Mucosa of stomach (tissue), 1 donor: Measurements from ENCODE around the gene TRDMT1.
"Not testable (repeated sequence)": the region's sequence is repeated elsewhere in the genome, so short reads cannot be mapped to it uniquely, and the experiment has no call there.

Source experiments
- H3K27me3 ChIP-seq: one replicate; pipeline ENCODE4 v1.7.0; 2013; ENCODE audit warnings: mild to moderate bottlenecking, low read length; ENCODE audit not compliant: control insufficient read depth, insufficient read depth
- H3K36me3 ChIP-seq: one replicate; pipeline ENCODE4 v1.7.0; 2013; ENCODE audit warnings: low read length; ENCODE audit not compliant: control insufficient read depth, insufficient read depth
- H3K4me1 ChIP-seq: one replicate; pipeline ENCODE4 v1.7.0; 2013; ENCODE audit warnings: mild to moderate bottlenecking, low read length; ENCODE audit not compliant: control insufficient read depth, insufficient read depth
- H3K4me3 ChIP-seq: one replicate; pipeline ENCODE4 v1.7.0; 2013; ENCODE audit warnings: low read length
- H3K9ac ChIP-seq: one replicate; pipeline ENCODE4 v1.7.0; 2013; ENCODE audit warnings: mild to moderate bottlenecking, low read length, moderate library complexity
- H3K9me3 ChIP-seq: one replicate; pipeline ENCODE4 v1.7.0; 2013; ENCODE audit warnings: mild to moderate bottlenecking, low read length, moderate library complexity; ENCODE audit not compliant: control insufficient read depth
- donor health status: Pancreatic carcinoma.

The TRDMT1 gene

GRCh38 chr10:17115683-17116082 lies 85.8 kb downstream of the TRDMT1 start:
- Histone ChIP-seq H3K9ac (no peak overlapping the region), H3K27me3 (no peaks in the 10 kb centered on the region), H3K4me3 (no peak overlapping the region), H3K9me3 (no peaks in the 10 kb centered on the region), H3K36me3 (no peaks in the 10 kb centered on the region), H3K4me1 (no peaks in the 10 kb centered on the region)

- H3K9ac ChIP-seq, H3K4me1 ChIP-seq, H3K4me3 ChIP-seq, H3K36me3 ChIP-seq, H3K9me3 ChIP-seq, H3K27me3 ChIP-seq: not testable (repeated sequence)
Observed at GRCh38 chr10:17114878-17115444, 86.5 kb downstream of the TRDMT1 start.

- H3K9ac ChIP-seq, result no peak overlapping the region
- H3K9me3 ChIP-seq, result no peaks in the 10 kb centered on the region
- no peaks in the 10 kb centered on the region for H3K36me3 ChIP-seq
- no peaks in the 10 kb centered on the region for H3K4me1 ChIP-seq
- H3K27me3 ChIP-seq, result no peaks in the 10 kb centered on the region
- no peak overlapping the region for H3K4me3 ChIP-seq
Observed at GRCh38 chr10:17113889-17114540, 87.5 kb downstream of the TRDMT1 start.

GRCh38 chr10:17113346-17113745 lies 88.1 kb downstream of the TRDMT1 start:
- Histone ChIP-seq H3K9me3 (no peaks in the 10 kb centered on the region), H3K9ac (no peak overlapping the region), H3K4me1 (no peaks in the 10 kb centered on the region), H3K27me3 (no peaks in the 10 kb centered on the region), H3K4me3 (no peak overlapping the region), H3K36me3 (no peaks in the 10 kb centered on the region)

- H3K4me3 ChIP-seq, result no peak overlapping the region
- no peak overlapping the region for H3K9ac ChIP-seq
- no peaks in the 10 kb centered on the region for H3K27me3 ChIP-seq
- no peaks in the 10 kb centered on the region for H3K36me3 ChIP-seq
- H3K4me1 ChIP-seq, result no peaks in the 10 kb centered on the region
- no peaks in the 10 kb centered on the region for H3K9me3 ChIP-seq
Observed at GRCh38 chr10:17112566-17112965, 88.9 kb downstream of the TRDMT1 start.

GRCh38 chr10:17109475-17110207 lies 91.8 kb downstream of the TRDMT1 start:
- Histone ChIP-seq H3K9me3 (no peaks in the 10 kb centered on the region), H3K9ac (no peak overlapping the region), H3K27me3 (no peaks in the 10 kb centered on the region)

GRCh38 chr10:17109046-17109445 lies 92.4 kb downstream of the TRDMT1 start:
- Histone ChIP-seq H3K9me3 (no peaks in the 10 kb centered on the region), H3K4me3 (no peak overlapping the region), H3K9ac (no peak overlapping the region), H3K36me3 (no peaks in the 10 kb centered on the region), H3K4me1 (no peaks in the 10 kb centered on the region), H3K27me3 (no peaks in the 10 kb centered on the region)

More at GRCh38 chr10:17109475-17110207, 91.8 kb downstream of the TRDMT1 start:
- no peaks in the 10 kb centered on the region for H3K36me3 ChIP-seq
- H3K4me1 ChIP-seq, result no peaks in the 10 kb centered on the region
- no peak overlapping the region for H3K4me3 ChIP-seq

- Histone ChIP-seq H3K9me3 (no peaks in the 10 kb centered on the region), H3K9ac (no peak overlapping the region), H3K27me3 (no peaks in the 10 kb centered on the region), H3K4me1 (no peaks in the 10 kb centered on the region), H3K36me3 (no peaks in the 10 kb centered on the region), H3K4me3 (no peak overlapping the region)
Observed at GRCh38 chr10:17106991-17107390, 94.5 kb downstream of the TRDMT1 start.

GRCh38 chr10:17101910-17102266 lies 99.6 kb downstream of the TRDMT1 start:
- Histone ChIP-seq H3K9me3 (no peaks in the 10 kb centered on the region), H3K4me3 (no peak overlapping the region)

GRCh38 chr10:17101257-17101909 lies 100.1 kb downstream of the TRDMT1 start:
- H3K4me1 ChIP-seq, result no peaks in the 10 kb centered on the region
- H3K9me3 ChIP-seq, result no peaks in the 10 kb centered on the region
- no peak overlapping the region for H3K4me3 ChIP-seq
- H3K9ac ChIP-seq, result no peak overlapping the region
- H3K36me3 ChIP-seq, result no peaks in the 10 kb centered on the region
- H3K27me3 ChIP-seq, result no peaks in the 10 kb centered on the region

More at GRCh38 chr10:17101910-17102266, 99.6 kb downstream of the TRDMT1 start:
- no peaks in the 10 kb centered on the region for H3K4me1 ChIP-seq
- no peaks in the 10 kb centered on the region for H3K36me3 ChIP-seq
- no peaks in the 10 kb centered on the region for H3K27me3 ChIP-seq
- H3K9ac ChIP-seq, result no peak overlapping the region

- no peaks in the 10 kb centered on the region for H3K4me1 ChIP-seq
- H3K9ac ChIP-seq, result no peak overlapping the region
- H3K9me3 ChIP-seq, result no peaks in the 10 kb centered on the region
- no peaks in the 10 kb centered on the region for H3K36me3 ChIP-seq
- no peak overlapping the region for H3K4me3 ChIP-seq
- no peaks in the 10 kb centered on the region for H3K27me3 ChIP-seq
Observed at GRCh38 chr10:17100586-17100985, 100.9 kb downstream of the TRDMT1 start.

- no peaks in the 10 kb centered on the region for H3K4me1 ChIP-seq
- no peaks in the 10 kb centered on the region for H3K36me3 ChIP-seq
- H3K9ac ChIP-seq, result no peak overlapping the region
- no peaks in the 10 kb centered on the region for H3K27me3 ChIP-seq
- no peaks in the 10 kb centered on the region for H3K9me3 ChIP-seq
- H3K4me3 ChIP-seq, result no peak overlapping the region
Observed at GRCh38 chr10:17098012-17098411, 103.5 kb downstream of the TRDMT1 start.
